NCI-H187 treated with DMSO at 0.1 percent for 48 hours (cell line): ENCODE data around the gene CHRNA4.

Experiments
- DNase-seq: peaks from one replicate; lab custom pipeline; 2025; lab: John Stamatoyannopoulos, UW

The CHRNA4 gene

DNA sequence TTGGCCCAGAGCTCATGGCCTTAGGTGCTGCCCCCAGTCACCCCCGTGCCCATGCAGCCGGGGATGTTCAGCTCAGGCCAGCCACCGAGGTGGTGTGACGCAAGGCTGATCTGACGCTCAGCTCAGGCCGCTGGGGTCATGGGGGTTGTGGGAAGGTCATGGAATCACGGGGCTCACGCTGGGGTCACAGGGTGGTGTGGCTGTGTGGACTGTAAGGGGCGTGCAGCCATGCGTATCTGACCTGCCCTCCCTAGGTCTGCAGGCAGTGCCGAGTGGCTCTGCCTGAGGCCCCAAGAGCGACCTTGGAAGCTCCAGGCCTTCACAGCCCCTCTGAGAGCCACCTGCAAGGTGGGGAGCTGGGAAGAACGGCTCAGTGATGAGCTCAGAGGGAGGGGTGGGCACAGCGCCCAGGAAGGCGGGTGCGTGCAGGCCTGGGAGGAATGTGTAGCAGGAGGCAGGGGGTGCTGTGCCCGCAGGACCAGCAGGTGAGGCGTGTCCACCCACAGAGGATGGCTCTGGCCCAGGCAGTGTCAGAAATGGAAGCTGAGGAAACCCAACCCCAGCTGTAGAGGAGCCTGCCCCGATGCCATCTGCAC lies 27.8 kb downstream of the CHRNA4 start:
- no peak for DNase-seq

DNA sequence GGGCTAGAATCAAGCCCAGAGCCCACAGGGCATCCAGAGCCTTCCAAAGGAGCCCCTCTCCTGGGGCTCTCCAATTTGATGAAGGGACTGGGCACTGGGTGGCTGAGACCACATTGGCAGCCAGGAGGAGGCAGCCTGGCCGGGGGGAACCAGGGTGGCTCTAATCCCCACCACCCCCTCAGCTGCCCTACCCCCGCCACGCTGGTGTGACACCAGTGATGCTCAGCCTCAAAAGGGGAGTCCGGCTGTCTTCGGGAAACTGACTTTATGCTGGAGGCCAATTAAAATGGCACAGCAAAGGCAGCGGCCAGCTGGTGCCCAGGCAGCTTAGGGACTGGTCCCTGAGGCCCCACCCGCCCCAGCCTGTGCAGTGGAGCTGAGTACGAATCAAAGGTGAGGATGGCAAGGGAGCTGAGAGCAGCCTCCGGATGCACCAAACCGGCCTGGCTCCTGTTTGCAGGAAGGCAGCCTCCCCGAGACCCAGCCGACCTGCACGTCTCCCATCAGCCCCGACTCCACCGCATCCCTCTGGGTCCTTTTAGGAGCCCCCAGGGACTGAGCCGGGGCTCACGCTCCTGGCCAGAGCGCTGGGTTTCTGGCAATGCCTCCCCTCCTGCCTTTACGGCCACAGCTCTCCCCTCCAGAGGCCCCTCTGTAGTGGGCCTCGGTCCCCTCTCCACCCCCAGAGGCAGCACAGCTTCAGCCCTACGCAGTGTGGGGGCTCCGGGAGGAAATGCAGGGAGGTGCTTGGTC lies 28.5 kb downstream of the CHRNA4 start:
- no peak for DNase-seq

DNA sequence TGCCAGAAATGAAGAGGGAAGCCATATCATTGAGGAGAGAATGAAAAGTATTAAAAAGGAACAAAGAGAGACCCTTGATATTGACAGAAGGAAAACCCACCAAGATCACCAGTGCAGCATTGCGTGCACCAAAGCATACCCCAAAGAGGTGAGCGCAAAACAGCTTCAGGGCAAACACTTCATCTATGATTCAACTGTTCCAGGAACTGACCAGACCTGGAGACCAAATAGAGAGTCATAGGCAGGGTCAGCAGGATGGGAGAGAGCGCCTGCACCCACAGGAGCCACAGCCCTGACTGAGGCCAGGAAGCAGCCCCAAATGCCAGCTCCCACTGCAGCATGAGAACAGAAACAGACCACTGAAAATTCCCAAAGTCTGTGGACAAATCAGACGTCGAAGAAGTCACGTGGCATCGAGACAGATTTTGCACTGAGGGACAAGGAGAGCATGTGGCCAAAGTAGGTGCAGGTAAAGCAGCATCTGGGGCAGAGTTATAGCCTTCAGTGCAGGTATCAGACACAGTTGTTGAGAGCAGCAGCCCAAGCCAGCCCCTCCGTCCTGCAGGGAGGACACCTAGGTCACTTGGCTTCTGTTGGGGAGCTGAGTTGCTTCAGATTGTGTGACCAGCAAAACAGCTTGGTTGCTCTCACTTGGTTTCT lies 29.3 kb downstream of the CHRNA4 start:
- no peak for DNase-seq

DNA sequence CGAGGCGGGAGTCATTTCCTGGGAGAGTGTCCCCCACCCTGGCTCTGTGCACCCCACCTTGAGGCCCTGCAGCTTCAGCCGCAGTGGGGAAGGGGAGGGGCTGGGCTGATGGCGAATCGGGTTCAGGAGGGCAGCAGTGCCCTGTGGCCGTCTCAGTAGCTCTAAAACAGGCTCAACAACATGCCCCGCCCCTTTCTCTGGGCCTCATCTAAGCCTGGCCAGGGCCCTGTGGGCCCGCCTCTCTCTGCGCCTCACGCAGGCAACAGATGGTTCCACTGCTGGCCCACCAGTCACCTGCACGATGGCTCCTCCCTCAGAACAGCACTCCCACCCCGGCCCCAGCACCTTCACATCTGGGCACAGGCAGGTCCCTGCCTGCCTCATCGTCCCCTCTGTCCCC lies 30.2 kb downstream of the CHRNA4 start:
- DNase-seq, result no peak

DNA sequence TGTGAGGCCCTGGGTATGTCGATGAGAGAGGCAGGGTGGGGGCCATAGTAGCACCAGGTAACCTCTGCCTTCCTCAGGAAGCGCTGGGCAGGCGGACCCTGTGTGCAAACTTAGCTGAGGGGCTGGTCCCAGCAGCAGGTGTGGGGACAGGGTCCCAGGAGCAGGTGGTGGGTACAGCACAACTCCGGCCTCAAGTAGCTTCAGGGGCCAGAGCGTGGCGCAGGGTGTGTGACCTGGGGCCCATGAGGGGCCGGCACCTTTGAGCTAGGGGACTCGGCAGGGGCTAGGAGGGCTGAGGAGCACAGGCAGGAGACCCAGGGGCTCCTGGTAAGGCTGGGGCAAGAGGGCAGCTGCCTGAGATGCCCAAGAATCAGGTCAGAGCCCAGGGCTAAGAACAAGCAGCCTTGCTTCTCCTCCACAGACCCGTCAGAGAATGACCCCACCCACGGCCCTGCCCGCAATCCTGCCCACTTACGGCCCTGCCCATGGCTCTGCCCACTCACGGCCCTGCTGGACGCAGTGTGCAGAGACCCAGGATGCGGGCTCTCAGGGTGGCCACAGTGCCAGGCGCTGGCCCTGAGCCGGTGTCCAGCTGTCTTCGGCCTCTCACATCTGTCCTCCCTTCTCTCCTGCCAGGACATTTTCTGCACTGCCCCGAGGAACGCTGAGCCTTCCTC lies 30.9 kb downstream of the CHRNA4 start:
- DNase-seq, result no peak

DNA sequence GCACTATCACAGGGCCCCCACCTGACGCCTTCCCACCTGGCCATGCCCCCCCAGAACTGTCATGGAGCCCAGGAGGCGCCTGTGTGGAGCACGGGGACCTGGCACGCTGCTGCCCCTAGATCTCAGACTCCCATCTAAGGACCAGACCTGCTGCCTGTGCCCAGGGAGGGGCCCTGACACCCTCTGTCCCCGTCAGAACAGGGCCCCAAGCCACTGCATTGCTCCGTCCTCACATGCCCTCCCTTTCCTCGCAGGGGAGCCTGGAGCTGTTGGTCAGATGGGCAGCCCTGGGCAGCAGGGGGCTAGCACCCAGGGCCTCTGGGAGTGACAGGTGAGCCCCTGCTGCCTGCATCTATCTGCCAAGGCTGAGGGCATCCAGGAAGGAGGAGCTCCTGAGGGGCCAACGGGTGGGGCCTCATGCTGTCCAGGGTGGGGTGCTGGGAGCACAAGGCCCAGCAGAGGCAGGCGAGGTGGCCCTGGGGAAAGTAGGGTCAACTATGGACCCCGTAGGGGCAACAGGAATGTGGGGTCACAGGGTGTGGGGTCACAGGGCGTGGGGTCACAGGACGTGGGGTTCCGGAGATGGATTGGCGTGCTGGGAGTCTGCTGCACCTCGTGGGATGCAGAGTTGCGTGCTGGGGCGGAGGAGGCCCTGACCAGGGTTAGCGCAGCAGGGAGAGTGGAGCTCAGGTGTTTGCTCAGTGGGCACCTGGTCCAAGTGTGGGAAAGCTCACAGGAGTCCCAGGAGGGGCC lies 31.6 kb downstream of the CHRNA4 start:
- no peak for DNase-seq

DNA sequence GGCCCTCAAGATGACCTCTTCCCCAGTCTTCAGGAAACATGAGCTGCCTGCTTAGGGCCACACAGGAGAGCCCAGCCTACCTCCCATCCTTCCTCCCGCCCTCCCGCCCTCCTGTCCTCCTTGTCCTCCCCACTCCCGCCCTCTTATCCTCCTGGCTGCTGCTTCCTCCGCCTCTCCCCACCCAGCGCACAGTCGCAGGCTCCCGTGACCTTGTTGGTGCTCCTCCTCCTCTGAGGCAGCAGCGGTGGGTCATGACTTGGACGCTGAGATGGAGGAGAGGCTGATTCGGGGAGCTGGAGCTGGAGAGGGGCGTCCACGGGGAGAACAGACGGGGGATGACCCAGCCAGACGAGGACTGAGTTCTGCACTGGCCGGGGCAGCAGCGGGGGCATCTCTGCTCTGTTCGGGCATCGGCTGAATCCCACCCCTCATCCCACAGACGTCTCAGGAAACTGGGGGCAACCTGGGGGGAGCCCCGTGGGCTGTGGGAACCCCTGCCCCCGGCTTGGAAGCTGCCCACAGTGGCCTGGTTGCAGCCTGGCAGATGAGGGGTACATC lies 32.4 kb downstream of the CHRNA4 start:
- no peak for DNase-seq

- DNase-seq, result no peak
Measured at GRCh38 chr20:63328026-63328700, 33.0 kb downstream of the CHRNA4 start.

DNA sequence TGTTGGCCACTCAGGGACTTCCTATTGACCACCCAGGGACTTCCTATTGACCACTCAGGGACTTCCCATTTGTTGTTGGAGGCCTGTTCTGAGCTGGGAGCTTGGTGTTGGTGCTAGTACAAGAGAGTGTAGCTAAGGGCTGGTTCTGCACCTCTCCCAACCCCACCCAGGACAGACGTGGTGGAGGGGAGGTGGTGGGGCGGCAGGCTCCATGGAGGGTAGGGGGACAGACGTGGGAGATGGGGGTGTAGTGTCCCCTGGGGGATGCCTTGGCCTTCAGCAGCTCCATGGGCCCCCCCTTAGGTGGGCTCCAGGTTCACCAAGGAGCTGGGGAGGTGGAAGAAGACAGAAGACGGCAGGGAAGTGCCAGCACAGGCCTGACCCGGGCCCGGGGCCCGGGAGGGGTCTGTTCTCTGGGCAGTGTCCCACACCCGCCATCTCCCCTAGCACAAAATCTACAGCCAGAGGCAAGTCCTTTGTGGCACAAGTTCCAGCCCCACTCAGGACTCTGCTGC lies 33.9 kb downstream of the CHRNA4 start:
- DNase-seq, result no peak

DNA sequence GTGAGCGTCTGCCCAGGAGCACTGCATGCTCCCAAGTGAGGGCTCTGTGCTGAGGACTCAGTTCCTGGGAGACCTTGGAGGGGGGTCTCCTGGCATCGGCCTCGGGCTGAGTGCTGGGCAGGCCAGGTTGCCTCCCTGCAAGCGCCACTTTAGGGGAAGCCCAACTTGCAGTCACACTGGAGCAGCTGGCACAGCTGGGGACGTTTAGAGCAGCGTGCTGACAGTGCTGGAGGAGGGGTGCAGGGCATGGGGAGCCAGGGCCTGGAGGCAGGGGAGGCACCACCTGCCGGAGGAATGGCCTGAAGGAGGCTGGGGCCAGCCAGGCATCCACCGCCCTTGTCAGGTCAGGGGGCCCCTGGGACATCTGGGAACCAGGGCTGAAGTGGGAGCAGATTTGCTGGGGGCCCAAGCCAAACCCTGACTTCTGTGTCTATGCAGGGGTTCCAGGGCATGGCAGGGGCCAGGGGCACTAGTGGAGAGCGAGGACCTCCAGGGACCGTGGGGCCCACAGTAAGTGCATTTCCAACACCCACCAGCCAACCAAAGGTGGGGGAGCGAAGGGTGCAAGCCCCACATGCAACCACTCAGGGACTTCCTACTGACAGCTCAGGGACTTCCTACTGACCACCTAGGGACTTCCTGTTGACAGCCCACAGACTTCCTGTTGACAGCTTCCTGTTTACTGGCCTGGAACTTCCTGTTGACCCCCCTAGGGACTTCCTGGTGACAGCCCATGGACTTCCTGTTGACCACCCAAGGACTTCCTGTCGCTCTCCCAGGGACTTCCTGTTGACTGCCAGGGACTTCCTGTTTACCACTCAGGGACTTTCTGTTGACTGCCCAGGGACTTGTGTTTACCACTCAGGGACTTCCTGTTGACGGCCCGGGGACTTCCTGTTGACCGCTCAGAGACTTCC lies 34.6 kb downstream of the CHRNA4 start:
- DNase-seq, result no peak

DNA sequence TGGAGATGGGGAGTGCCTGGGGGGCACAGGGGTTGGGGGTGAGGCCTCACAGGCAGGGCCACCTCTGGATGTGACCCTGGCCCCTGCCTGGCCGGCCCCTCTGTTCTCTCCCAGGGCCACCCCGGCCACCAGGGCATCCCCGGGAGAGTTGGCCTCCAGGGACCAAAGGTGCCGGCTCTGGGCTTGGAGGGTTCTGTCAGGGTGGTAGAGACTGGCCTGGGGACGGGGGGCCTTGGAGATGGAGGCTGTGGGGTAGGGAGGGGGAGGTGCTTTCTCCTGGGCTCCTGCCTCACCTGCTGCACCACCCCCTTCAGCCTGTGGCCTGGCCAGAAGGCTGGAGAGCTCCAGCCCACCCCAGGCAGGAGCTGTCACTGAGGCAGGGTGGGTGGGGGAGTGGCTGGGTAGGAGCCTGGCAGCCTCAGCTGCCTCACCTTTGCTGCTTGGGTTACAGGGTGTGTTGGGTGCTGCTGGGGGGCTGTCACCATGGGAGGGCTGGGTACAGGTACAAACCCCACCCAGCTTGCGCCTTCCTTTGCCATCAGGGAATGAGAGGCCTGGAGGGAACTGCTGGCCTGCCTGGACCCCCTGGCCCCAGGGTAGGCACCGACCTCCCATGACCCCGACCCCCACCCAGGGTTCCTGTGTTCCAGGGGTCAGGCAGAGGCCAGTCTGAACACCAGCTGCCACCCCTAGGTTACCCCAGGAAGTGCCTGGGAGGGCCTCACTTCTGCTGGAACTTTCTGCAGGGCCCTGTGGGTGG lies 35.4 kb downstream of the CHRNA4 start:
- no peak for DNase-seq

DNA sequence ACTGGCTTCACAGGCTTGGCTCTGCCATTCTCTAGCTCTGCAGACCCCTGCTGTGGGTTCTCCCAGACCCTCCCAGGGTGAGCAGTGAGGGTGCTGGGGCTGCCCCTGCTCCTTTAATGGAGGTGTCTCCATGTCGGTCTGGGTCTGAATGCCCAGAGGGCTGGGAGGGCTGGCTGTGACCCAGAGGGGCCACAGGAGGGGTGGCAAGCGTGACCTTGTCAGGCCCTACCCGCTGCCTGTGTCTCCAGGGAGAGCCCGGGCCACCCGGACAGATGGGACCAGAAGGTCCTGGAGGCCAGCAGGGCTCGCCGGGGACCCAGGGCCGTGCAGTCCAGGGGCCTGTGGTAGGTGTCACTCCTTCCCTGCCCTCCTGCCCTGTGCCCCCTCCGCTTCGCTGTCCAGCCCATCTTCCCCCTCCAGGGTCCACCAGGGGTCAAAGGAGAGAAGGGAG lies 36.1 kb downstream of the CHRNA4 start:
- DNase-seq, result no peak

DNA sequence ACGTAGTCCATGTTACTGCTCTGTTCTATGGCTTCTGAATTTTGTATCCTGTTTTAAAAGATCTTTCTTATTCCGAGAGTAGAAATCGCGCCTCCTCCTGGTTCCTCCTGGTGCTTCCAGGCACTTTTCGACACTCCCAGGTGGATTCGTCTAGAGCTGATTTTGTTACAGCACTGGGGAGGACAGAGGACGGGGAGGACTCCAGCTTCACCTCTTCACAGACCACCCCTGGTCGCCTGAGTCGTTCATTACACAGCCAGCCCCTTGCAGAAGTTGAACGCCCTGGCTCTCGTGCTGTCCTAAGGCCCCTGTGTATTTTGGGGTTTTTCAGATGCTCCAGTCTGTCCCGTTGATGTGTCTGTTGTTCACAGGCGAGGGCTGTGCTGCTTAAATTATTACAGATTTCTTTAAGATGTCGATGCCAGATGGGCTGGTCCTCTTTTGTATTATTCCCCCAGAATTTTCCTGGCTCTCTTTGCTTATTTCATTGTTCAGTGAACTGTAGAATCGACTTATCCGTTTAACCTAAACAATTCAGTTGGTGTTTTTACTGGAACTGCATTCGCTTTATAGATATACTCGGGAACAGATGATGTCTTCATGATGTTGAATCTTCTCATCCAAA lies 37.7 kb downstream of the CHRNA4 start:
- DNase-seq, result no peak

- no peak for DNase-seq
Measured at GRCh38 chr20:63322933-63323273, 38.2 kb downstream of the CHRNA4 start.

DNA sequence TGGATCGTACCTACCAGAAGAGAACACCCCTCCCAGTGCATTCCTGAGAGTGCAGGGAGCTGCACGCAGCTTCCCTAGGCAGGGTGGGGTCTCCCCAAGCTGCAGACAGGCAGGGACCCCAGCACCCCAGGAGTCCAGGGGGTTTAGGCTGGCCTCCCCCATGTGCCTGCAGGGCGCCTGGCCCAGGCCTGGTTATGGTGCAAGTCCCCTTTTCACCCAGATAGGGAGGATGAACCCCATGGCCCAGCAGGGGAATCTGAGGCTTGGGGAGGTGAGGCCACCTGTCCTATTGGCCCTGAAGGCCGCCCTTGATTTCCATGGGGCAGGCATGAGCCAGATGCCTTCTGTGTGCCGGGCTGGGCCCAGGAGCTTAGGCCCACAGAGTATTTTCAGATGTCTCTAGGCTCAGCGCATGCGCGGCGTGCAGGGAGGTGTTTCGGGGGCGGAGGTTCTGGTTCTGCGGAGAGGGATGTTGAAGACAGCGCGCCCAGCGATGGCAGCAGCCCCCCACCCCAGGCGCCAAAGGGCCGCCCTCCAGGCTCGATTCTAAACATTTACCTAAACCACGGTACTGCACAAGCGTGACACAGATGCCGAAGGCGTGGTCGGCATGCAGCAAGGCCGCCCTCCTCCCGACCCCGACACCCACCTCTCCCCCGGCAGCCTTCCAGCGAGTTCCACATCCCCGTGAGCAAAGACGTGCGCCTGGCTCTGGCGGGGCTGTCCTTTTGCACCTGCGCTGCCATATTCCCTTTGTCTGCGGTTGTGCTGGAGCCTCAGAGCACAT lies 38.8 kb downstream of the CHRNA4 start:
- DNase-seq, result no peak

- DNase-seq, result no peak
Measured at GRCh38 chr20:63321148-63321831, 39.9 kb downstream of the CHRNA4 start.

- DNase-seq, result no peak
Measured at GRCh38 chr20:63320616-63321147, 40.5 kb downstream of the CHRNA4 start.
